Activated effector memory CD4-positive, alpha-beta T cell treated with anti-CD3 and anti-CD28 coated beads, Interleukin-2, amount 50 U/mL, for 16 hours (primary cell): Measurements from ENCODE around the gene STX19.

ENCODE experiments used
- DNase-seq: peaks from one replicate; pipeline ENCODE4 v3.0.0-alpha.2; 2020

The STX19 gene

DNA sequence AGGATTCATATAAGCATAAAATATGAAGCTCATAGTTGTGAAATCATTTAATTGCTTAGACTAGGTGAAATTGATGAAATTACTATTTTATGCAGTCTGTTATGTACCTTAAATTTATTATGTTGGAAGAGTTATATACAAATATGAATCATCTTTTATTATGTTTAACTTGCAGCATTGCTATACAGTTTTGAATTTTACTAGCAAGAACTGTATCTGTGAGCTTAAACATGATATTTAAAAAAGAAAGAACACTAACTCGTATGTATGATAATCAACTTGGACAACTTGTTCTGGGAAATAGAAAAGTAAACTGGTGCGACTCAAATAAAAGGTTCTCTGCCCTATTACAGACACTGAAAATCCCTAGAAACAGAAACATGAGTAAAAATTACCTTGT is 1.8 kb downstream of the STX19 start:
- DNase-seq, result no peak

DNA sequence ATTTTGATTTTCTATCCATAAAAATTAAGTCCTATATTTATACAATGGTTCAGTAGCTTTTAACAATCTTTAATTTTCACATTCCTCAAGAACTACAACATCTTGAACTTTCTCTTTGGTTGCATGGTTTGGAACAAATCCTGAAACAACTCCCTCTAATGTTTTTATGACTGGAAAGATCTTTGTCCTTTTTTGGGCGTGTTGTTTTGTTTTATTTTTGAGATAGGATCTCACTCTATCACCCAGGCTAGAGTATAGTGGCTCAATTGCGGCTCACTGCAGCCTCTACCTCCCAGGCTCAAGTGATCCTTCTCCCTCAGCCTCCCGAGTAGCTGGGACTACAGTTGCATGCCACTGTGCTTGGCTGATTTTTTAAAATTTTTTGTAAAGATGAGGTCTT is 4.0 kb downstream of the STX19 start:
- DNase-seq, result no peak

DNA sequence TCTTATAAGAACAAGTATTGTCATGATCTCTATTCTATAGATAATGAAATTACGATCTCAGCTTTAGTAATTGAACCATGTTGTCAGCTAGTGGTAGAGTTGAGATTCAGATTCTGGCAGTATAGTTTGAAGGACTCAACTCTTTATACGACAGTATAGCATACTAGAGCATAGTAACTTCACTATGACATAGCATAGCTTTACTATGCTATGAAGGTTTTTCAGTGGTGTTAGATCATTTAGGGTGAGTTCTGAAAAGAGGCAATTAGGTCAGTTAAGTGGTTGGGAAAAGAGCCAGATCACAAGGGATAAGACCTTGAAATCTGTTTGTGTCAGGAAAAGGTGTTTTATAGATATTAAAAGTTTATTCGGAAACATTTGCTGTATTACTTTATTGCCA is 8.1 kb downstream of the STX19 start:
- no peak for DNase-seq

DNA sequence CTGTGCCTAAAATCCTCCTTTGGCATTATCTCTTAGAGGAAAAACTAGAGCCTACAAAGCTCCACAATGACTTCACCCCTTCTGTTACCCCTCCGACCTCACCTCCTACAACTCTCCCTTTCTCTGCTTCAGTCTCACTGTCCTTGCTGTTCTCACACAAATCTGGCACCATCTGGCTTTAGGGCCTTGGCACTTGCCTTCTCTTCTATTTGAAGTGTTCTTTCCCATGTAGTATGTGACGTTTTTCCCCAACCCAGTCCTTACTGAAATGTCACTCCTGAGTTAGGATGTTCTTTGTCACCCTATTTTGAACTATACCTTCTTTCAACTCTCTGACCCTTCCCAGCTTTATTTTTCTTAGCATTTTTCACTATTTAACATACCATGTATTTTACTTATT is 8.7 kb downstream of the STX19 start:
- DNase-seq, result no peak

DNA sequence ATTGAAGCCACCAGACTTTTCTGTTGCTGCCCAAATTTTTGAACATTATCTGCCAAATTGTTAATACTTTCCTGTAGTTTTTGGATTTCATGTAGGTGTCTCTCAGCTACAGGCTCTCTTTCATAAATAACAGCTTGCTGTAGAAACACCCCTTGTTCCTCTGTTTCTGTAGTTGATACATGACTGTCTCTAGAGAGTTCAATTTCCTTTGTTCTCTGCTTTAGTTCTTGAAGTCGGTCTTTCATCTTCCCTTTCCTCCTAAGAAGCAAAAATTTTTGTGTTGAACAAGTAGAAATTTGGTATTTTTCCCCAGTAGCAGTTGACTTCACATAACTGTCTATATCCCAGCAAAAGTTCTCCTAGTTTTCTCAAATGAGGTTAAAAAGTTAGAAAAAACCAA is 13.4 kb downstream of the STX19 start:
- no peak for DNase-seq

DNA sequence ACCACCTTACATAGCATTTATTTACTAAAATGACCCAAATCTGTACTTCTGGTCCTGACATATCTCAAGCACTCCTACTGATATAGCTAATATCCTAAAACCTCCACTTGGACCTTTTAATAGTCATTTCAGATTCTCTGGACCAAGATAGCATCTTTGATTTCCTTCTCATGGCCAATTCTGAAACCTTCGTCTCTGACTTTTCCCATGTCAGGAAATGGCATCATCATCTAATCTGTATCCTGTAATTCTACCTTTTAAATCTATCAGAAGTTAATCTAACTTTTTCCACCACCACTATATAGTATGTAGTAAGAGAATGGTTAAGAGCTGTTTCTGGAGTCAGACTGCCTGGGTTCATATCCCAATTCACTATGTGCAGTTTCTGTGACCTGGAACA is 16.2 kb downstream of the STX19 start:
- no peak for DNase-seq

DNA sequence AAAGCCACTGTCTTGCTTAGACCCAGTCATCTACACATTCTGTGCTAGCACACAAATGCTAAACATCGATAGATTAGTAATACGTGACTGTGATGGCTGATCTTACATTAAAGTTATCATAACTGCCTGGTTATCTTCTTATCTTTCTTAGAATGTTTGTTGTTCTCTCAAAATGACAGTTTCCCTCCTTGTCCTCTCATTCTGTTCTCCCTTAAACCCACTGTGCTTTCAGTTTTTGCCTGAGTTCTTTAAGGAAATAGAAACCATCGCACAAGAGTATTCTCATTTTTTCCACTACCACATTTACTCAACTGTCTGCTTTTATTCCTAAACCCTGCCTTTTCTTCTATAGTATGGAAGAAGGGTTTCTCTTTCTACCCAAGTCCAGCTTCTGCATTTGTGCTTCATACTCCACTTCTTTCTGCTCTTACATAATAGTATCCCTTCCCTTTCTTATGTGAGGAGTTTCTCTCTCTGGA is 17.1 kb downstream of the STX19 start:
- DNase-seq, result no peak

DNA sequence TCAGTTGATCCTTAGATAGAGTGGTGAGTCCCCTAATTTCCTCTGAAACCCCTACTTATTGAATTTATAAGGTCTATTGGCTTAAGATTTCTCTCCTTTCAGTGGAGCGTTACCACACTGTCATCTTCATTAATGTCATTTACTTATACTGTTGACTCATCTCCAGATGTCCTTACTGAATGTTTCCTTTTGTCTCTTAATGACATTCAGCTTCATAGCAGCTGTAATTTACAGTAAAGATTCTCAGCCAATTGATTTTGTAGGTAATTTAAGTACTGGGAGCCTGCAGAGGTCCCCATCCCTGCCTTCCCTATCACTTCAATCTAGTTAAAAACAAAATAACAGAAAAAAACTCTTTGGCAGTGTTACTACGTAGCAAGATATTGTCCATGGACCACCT is 18.8 kb downstream of the STX19 start:
- DNase-seq, result no peak

DNA sequence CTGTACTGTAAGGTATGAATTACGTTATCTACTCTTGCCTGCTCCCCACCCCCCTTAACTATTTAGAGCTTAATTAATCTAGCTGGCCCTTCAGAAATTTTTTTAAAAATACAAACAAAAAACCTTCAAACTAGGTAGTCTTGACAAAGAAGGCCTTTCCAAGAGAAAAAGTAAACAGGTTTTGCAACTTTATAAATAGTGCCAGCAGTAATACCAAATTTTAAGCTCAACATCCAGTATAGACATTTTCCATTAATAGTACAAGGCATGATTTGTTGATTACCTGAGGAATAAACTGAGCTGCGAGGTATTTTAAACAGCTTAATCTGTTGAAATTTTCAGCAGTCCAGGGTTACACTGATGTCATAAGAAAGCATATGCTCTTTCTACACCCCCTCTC is 20.1 kb downstream of the STX19 start:
- DNase-seq, result no peak

DNA sequence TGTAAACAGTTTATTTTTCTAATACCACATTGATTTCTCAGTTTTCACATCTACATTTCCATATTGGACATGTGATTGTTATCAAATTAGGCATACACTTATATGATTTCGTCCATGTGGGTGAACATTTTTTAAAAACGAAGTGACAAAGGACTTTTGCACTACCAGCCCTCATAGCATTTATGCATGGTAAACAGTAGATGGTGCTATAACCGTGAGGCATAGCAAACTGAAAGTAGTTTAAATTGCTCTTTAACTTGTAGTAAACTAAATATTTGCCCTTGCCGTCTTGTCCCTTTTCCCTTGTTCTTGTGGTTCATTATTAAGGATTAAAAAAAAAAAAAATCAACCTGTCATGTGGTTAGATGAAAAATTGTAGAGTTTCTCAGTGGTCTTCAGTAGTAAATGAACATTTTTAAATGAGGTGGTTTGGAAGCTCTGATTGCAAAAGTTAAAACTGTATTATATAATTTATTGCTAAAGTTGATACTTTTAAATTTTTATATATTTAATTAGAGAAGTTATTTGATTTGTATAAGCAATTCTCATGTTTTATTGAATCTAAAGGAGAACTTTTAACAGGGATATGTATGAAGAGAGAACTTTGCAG is 24.0 kb downstream of the STX19 start:
- no peak for DNase-seq

DNA sequence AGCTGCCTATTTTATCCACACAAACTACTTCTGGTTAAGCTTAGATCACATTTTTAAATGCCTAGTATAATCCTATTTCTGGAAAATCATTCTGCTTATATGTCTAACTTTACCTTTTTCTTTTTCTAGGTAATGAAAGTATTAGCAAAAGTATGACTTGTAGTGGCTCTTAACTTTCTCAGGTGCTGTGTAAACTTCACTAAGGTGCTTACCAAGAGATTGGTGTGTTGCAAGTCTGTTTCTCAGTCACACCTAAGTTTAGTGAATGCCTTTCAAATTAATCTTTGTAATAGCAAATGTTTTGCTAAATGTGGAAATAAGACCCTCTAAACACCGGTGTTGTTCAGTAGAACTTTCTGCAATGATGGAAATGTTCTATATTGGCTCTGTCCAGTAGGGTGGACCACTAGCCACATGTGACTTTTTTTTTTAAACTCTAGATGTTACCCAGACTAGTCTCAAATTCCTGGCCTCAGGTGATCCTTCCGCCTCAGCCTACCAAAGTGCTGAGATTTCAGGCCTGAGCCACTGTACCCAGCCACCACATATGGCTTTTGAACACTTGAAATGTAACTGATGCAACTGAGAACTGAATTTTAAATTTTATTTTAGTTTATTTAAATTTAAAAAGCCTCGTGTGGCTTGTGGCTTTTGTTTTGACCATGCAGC is 26.4 kb downstream of the STX19 start:
- no peak for DNase-seq

DNA sequence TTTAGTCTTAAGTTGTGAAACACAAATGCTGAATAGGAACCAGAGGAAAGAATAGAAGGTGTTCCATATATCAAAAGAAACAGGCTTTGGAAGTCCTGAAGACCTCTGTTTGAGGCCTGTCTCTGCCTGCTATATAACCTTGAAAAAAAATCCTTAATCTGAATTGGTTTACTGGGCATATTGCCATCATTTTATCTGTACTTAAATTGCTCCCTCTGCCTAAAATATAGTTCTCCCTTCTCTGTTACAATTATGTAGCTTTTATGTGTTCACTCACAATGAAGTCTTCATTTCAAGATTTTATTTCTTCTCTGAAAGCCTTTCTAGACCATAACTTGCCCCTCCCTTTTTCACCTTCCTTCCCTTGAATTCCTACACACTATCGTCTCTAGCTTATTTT is 27.2 kb downstream of the STX19 start:
- DNase-seq, result no peak

DNA sequence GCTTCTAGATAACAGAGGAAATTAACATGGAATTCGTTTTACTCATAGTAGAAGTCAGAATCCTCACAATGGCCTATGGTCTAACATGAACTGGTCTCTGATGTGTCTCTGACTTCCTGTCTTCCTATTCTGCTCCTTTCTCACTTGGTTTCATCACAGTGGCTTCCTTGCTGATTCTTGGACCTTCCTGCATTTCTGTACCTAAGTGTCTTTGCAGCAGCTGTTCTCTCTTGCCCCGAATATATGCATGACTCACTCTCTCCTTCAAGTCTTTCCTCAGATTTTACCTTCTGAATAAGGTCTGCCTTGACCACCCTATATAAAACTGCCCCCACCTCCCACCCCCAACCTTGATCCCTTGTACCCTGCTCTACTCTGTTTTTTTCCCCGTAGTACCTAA is 34.3 kb downstream of the STX19 start:
- no peak for DNase-seq

DNA sequence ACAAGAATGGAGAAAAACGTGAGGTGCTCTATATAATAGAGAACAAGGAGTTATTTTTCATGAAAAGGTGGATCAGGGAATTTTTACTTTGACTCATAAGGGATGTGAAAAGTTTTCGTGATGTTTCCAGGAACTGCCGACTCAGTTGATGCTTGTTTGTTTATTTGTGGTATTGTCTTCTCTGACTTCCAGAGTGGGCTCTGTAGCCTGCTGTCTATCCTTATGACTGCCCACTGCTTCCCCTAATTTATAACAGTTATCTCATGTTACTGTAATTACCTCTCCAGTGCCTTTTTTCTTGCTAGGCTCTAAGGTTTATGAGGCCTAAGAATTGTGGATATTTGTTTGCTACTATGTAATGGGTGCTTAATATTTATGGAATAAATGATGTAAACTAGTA is 36.2 kb downstream of the STX19 start:
- DNase-seq, result no peak

DNA sequence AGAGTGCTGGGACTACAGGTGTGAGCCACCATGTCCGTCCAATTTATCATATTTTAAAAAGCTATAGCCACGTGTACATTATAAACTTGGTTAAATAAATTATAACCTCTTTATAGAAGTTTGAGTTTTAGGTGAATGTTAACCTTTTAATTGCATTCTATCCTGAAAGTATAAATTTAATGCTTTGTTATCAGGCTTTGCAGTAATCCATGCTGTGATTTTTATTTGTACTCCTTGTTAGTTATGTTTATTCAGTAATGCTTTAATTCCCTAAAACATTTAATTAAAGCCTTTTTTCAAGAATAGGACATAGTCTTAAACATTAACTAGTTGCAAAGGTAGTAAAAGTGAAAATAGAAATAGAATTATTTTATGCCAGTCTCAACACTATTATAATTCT is 36.8 kb downstream of the STX19 start:
- no peak for DNase-seq

DNA sequence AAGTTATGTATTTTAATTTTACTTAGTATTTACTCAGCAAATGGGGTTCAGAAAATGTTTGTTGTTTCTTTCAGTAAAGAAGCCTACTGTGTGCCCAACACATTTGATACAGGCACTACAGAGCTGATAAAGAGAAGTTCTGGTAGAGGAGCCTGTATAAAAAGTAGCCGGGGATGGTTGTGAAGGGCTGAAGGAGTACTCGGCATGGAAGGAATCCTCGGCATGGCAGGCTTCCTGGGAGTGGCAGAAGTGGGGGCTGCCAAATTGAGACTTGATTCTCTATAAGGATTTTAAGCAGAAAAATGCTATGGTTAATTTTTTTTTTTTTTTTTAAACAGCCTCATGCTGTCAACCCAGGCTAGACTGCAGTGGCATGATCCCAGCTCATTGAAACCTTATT is 39.2 kb downstream of the STX19 start:
- no peak for DNase-seq

DNA sequence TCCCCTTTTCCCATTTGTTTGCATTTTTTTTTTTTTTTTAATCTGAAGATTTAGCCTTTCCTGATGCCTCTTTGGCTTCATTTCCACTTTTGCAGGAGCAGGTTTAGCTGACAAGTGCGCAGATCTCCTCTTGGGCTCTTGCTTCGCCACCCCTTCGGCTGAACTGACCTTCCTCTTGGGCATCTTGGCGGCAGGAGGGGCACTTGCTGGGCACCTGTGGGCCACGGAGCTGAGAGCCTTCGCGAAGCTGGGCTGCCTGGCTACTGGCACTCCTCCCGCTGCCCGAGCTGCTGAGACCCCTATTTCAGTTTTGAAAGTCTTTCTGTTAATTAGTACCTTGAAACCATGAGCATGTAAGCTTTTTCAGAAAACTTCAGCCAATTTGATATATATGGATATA is 39.6 kb downstream of the STX19 start:
- DNase-seq, result no peak

DNA sequence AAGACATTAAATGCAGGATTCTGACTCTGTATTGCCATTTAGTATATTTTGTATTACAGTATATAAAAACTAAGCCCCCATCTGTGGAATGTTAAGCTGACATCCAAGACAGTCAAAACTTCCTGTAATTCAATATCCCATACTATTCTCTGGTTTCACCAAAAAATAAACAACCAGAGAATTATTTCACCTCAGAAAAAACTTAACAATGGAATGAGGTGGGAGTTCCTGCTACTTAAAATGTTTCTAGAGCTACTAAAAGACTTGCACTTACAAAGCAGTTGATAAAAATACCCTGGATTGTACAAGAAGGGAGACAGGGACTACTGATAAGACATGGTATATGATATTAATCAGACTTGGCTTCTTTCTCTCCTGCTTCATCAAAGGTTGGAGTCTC is 40.1 kb downstream of the STX19 start:
- no peak for DNase-seq

DNA sequence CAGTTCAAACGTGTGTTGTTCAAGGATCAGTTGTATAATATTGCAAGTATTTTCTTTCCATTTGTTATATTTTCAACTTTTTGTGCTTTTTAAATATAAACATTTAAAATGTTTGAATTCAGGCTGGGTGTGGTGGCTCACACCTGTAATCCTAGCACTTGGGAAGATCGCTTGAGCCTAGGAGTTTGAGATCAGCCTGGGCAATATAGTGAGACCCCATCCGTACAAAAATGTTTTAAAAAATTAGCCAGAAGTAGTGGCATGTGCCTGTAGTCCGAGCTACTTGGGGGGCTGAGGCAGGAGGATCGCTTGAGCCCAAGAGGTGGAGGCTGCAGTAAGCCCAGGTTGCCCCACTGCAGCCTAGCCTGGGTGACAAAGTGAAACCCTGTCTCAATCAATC is 43.8 kb downstream of the STX19 start:
- no peak for DNase-seq

DNA sequence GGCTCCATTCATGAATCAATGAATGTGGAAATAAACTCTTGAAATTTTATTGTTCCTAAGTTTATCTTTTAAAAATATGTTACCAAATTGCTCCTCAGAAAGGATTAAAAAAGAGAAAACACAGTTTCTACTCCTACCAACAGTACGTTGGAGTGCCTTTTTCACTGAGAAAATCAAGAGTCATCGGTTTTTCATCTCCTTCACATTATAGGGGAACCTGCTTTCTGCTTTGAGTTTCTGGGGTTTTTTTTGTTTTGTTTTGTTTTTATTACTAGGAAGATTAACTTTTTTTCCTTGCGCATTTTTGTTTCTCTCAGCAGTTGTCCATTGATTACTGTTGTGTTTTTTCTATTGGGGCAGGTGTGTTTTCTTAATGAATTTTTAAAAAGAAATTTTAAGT is 45.0 kb downstream of the STX19 start:
- DNase-seq, result no peak

DNA sequence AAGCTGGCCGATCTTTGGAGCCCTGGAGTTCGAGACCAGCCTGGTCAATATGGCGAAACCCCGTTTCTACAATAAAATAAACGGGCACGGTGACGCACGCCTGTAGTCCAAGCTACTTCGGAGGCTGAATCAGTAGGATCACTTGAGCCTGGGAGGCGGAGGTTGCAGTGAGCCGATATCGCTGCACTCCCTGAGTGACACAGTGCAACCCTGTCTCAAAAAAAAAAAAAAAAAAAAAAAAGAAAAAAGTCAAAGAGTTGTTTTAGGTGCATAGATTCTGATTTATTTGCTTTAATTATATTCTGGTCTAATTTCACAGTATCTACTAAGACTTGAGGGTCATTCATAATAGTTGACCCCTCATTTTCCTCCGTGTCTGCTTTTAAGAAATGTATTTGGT is 46.7 kb downstream of the STX19 start:
- DNase-seq, result no peak

DNA sequence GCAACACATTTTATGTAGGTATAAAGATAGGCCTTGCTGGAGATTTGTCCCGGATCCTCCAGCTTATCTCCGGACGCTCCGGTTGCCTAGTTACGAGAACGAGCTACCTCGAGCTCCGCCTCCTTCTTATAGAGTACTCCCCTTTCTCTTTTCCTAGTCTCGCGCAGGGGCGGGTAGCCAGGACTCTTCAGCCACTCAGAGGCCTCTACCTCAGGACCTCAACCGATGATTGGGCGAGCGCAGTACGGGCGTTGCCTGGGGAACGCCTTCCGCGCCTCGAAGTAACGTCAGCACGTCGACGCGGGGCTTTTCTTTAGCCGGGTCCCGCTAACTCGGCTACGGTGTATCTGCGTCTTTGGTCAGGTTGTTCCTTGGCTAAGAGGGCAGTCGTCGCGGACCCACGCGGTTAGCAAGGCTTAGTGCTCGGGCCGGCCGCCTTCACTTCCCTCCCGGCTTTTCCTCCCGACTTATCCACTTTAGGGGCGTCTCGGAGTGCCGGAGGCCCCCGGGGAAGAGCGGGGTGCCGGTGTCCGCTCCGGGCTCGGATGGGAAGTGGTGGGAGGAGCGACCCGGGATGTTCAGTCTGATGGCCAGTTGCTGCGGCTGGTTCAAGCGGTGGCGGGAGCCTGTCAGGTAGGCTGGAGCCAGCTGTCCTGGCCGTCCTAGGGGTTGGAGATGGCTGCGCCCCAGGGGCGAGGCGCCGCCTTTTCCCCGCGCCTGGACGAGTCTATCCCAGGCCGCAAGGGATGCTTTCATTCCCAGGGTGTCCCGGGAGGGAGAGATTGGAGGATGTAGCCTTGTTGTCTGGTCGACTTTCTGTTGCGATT is 48.3 kb downstream of the STX19 start, which contains the start of gene ARL13B:
ARL13B (plus strand) TSS at position 306 of the 827 bp plus-strand sequence; CDS start at position 575, 269 bp downstream.
- peak; percentile 98 for DNase-seq

DNA sequence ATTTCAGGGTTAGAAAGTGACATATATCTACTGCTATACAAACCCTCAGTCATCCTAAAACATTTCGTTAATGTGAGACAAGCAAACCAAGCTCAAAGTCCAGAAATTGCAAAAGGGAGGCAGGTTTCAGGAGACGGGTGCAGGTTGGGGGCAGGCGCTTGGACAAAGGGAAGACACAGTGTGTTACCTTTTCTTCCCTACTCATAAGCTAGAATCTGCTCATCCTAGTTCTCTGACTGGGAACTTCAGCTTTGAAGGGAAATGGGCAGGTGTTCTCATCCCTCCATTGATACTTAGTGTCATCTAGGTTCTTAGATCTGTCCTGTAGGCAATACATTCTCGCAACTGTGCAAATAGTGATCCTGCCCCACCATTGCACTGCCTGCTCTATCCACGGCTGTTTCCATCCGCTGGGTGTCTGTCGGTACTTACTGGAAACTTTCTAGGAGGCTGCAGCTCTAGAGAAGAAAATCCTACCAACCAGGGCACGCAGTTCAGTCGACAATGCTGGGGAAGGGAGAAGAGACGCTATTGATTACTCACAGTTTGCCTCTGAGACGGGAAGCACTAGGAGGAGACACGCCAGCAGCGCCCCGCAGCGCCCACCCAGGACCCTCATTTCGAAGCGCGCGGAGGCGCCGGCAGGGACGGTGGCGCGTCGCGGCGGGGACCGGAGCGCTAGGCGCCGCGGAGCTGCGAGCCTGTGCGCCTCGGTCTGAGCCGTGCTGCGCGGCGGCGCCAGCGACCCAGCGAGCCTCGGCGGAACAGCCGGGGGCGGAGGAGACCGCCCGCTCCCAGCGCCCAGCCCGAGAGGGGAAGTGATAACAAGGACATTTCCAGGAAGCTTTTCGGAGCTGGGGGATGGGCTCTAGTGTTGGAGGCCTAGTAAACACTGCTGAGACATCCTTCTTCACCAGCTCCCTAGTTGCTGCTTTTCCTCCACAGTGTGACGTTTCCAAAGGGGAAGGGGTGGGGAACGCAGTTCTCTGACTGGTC is 55.0 kb downstream of the STX19 start, which contains the start of gene PROS1:
PROS1 (minus strand) TSS at position 766 of the 996 bp plus-strand sequence; CDS start at position 619, 147 bp downstream.
- peak; percentile 79 for DNase-seq
